Measurements from ENCODE around the gene ABHD2. TPM values are rescaled to one million over a fixed set of nuclear protein-coding genes. Genes with fewer than 3 reads are reported as not detected.

Gene ABHD2
- total and polyA plus RNA-seq, 2 donors (not counting 1 experiment from before 2014, with no cell fraction given): 39.5 to 84.9 TPM

GRCh38 chr15:89077750-89078149 is 10.5 kb upstream of the ABHD2 start:
- Histone ChIP-seq H3K4me1 (ENCODE audit: control insufficient read depth, extremely low read depth, insufficient read depth, low read length) (no peaks in the 10 kb centered on the region), H4K20me1 (ENCODE audit: control insufficient read depth, extremely low read depth, insufficient read depth, low read length) (no peaks in the 10 kb centered on the region), H3K4me2 (ENCODE audit: extremely low read depth, insufficient read depth, low read length) (no peak overlapping the region), H3K9ac (ENCODE audit: insufficient read depth, low read length) (no peak overlapping the region), H3K79me2 (ENCODE audit: control insufficient read depth, insufficient read depth, low read length) (no peaks in the 10 kb centered on the region), H3K36me3 (ENCODE audit: control insufficient read depth, insufficient read depth, low read length) (no peaks in the 10 kb centered on the region), H2AFZ (ENCODE audit: low read length) (no peak overlapping the region), H3K4me3 (replicated peaks in 1 of 4; ENCODE audit: control extremely low read depth in 1 of 4, insufficient read depth in 1 of 4, low read depth in 3 of 4, low read length in 4 of 4) (no peak overlapping the region), H3K27ac (ENCODE audit: insufficient read depth, low read length) (no peak overlapping the region), H3K9me3 (ENCODE audit: control insufficient read depth, insufficient read depth, low read depth, low read length) (no peaks in the 10 kb centered on the region), H3K27me3 (ENCODE audit: control insufficient read depth, insufficient read depth, low read length) (no peaks in the 10 kb centered on the region)
- TF ChIP-seq EZH2 (IDR thresholded peaks at IDR 0.05; ENCODE audit: low read length, missing control alignments): no peak
- no peak for TF ChIP-seq CTCF (conservative IDR thresholded peaks at IDR 0.05 in 1 of 2, IDR thresholded peaks at IDR 0.05 in 1 of 2; ENCODE audit: low read depth in 1 of 2, low read length in 2 of 2)
- DNase-seq (ENCODE audit: low read depth in 2 of 2): no peak

- Histone ChIP-seq H3K79me2 (ENCODE audit: control insufficient read depth, insufficient read depth, low read length) (no peaks in the 10 kb centered on the region), H3K4me1 (ENCODE audit: control insufficient read depth, extremely low read depth, insufficient read depth, low read length) (no peaks in the 10 kb centered on the region), H3K4me2 (ENCODE audit: extremely low read depth, insufficient read depth, low read length) (no peak overlapping the region), H3K9me3 (ENCODE audit: control insufficient read depth, insufficient read depth, low read depth, low read length) (no peaks in the 10 kb centered on the region), H3K27ac (ENCODE audit: insufficient read depth, low read length) (no peak overlapping the region), H3K9ac (ENCODE audit: insufficient read depth, low read length) (no peak overlapping the region), H4K20me1 (ENCODE audit: control insufficient read depth, extremely low read depth, insufficient read depth, low read length) (no peaks in the 10 kb centered on the region), H3K4me3 (replicated peaks in 1 of 4; ENCODE audit: control extremely low read depth in 1 of 4, insufficient read depth in 1 of 4, low read depth in 3 of 4, low read length in 4 of 4) (no peak overlapping the region), H2AFZ (ENCODE audit: low read length) (no peak overlapping the region), H3K27me3 (ENCODE audit: control insufficient read depth, insufficient read depth, low read length) (no peaks in the 10 kb centered on the region), H3K36me3 (ENCODE audit: control insufficient read depth, insufficient read depth, low read length) (no peaks in the 10 kb centered on the region)
- TF ChIP-seq CTCF (conservative IDR thresholded peaks at IDR 0.05 in 1 of 2, IDR thresholded peaks at IDR 0.05 in 1 of 2; ENCODE audit: low read depth in 1 of 2, low read length in 2 of 2) (no peak), EZH2 (IDR thresholded peaks at IDR 0.05; ENCODE audit: low read length, missing control alignments) (no peak)
- no peak for DNase-seq (ENCODE audit: low read depth in 2 of 2)
Measured at GRCh38 chr15:89078851-89079810, 9.1 kb upstream of the ABHD2 start.

- no peaks in the 10 kb centered on the region for H3K36me3 ChIP-seq (ENCODE audit: control insufficient read depth, insufficient read depth, low read length)
- no peaks in the 10 kb centered on the region for H4K20me1 ChIP-seq (ENCODE audit: control insufficient read depth, extremely low read depth, insufficient read depth, low read length)
Measured at GRCh38 chr15:89081878-89082277, 6.4 kb upstream of the ABHD2 start.

More at GRCh38 chr15:89081878-89082277, 6.4 kb upstream of the ABHD2 start:
- Histone ChIP-seq H3K9me3 (ENCODE audit: control insufficient read depth, insufficient read depth, low read depth, low read length) (no peaks in the 10 kb centered on the region), H3K4me2 (ENCODE audit: extremely low read depth, insufficient read depth, low read length) (no peak overlapping the region), H3K79me2 (ENCODE audit: control insufficient read depth, insufficient read depth, low read length) (no peaks in the 10 kb centered on the region), H3K4me1 (ENCODE audit: control insufficient read depth, extremely low read depth, insufficient read depth, low read length) (peaks cover 3% of the 10 kb centered on the region), H2AFZ (ENCODE audit: low read length) (no peak overlapping the region), H3K9ac (ENCODE audit: insufficient read depth, low read length) (no peak overlapping the region), H3K4me3 (replicated peaks in 1 of 4; ENCODE audit: control extremely low read depth in 1 of 4, insufficient read depth in 1 of 4, low read depth in 3 of 4, low read length in 4 of 4) (no peak overlapping the region), H3K27ac (ENCODE audit: insufficient read depth, low read length) (no peak overlapping the region), H3K27me3 (ENCODE audit: control insufficient read depth, insufficient read depth, low read length) (no peaks in the 10 kb centered on the region)
- no peak for DNase-seq (ENCODE audit: low read depth in 2 of 2)
- TF ChIP-seq CTCF (conservative IDR thresholded peaks at IDR 0.05 in 1 of 2, IDR thresholded peaks at IDR 0.05 in 1 of 2; ENCODE audit: low read depth in 1 of 2, low read length in 2 of 2): no peak
- TF ChIP-seq EZH2 (IDR thresholded peaks at IDR 0.05; ENCODE audit: low read length, missing control alignments): no peak

Data from fibroblast of lung (primary cell).